WERI-Rb-1 (cell line): ENCODE data around the gene TENT4A.

ENCODE experiments used
- DNase-seq: peaks from one replicate; pipeline ENCODE4 v3.0.0-alpha.2; 2020
- H3K27ac ChIP-seq: fragments of 250-450 bp; sonication (Bioruptor Pico); 2 replicates; pipeline ENCODE4 v1.5.1; 2020; ENCODE audit warnings: mild to moderate bottlenecking, moderate library complexity
- H3K27me3 ChIP-seq: fragments of 250-450 bp; sonication (Bioruptor Pico); 2 replicates; pipeline ENCODE4 v1.5.1; 2021; ENCODE audit warnings: mild to moderate bottlenecking, low read depth, moderate library complexity; ENCODE audit not compliant: insufficient read depth, severe bottlenecking
- H3K36me3 ChIP-seq: fragments of 250-450 bp; sonication (Bioruptor Pico); 2 replicates; pipeline ENCODE4 v1.5.1; 2020; ENCODE audit warnings: mild to moderate bottlenecking, moderate library complexity
- H3K4me3 ChIP-seq: 2 replicates; pipeline ENCODE4 v1.5.1; 2011; ENCODE audit warnings: low read depth, mild to moderate bottlenecking, control low read depth, low read length
- H3K9me3 ChIP-seq: fragments of 250-450 bp; sonication (Bioruptor Pico); 2 replicates; pipeline ENCODE4 v1.5.1; 2021; ENCODE audit warnings: mild to moderate bottlenecking, moderate library complexity; ENCODE audit not compliant: severe bottlenecking
- CTCF ChIP-seq: IDR thresholded peaks from 2 replicates; pipeline ENCODE4 v1.5.1; 2011; ENCODE audit warnings: low read depth, mild to moderate bottlenecking, control low read depth, inconsistent platforms, low read length

Gene TENT4A

DNA sequence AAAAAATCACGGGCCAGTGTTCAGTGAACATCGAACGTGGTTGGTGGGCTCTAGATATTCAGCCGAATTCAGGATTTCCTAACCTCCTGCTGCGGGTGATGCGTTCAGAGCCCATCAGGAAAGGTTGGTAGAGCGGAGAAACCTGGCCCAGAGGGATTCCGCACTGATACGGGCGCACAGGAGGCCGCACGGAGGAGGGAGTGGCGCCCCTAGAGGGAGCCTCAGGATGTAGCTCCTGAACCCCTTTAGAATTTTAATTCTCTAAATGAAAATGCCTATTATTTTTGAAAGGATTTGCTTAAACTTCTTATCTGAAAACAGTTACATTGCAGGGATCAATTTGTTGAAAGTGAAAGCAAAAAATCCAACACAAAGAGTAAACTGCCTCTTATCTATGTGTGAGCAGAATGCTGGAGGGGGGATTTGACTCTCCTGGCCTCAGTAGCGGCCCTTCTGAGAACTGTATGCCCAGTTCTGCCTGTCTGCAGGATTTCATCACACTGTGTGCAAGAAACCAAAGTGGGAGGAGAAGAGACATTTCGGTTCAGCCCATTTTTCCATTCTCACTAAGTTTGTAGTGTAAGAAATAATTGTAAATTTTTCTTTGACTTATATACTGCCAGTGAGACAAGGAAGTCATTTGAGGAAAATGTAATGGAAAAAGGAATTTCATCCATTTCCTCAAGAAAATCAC, 75.9 kb downstream of the TENT4A start:
- Histone ChIP-seq H3K9me3 (no peaks in the 10 kb centered on the region), H3K27me3 (no peaks in the 10 kb centered on the region), H3K4me3 (no peak overlapping the region), H3K36me3 (no peaks in the 10 kb centered on the region), H3K27ac (no peak overlapping the region)
- peak; percentile 46 for TF ChIP-seq CTCF
- DNase-seq = no peak

GRCh38 chr5:6790346-6790865, 77.2 kb downstream of the TENT4A start:
- TF ChIP-seq CTCF = no peak
- H3K27ac ChIP-seq = no peak overlapping the region
- H3K4me3 ChIP-seq = no peak overlapping the region
- no peak for DNase-seq
- H3K9me3 ChIP-seq = no peaks in the 10 kb centered on the region
- no peaks in the 10 kb centered on the region for H3K27me3 ChIP-seq
- H3K36me3 ChIP-seq = no peaks in the 10 kb centered on the region

GRCh38 chr5:6791031-6791430, 77.8 kb downstream of the TENT4A start:
- DNase-seq = no peak
- no peaks in the 10 kb centered on the region for H3K9me3 ChIP-seq
- no peaks in the 10 kb centered on the region for H3K36me3 ChIP-seq
- no peak overlapping the region for H3K27ac ChIP-seq
- no peaks in the 10 kb centered on the region for H3K27me3 ChIP-seq
- H3K4me3 ChIP-seq = no peak overlapping the region
- no peak for TF ChIP-seq CTCF

DNA sequence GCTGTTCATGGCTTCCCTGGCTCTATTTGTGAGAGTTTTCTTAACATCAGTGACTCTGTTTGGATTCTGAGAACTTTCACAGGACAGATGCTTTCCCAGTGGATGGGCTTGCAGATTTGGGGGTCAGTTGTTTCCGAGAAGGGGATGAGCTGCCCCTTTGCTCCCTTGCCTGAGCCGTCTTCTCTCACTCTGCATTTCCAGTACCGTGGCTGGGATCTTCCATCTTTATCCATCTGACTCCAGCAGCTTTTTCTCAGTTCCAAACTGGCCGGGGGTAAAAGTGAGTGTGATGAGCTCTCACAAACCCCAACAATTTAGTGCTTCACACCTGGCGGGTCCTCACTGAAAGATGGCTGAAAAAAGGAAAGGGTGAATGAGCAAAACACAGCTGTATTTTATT, 79.1 kb downstream of the TENT4A start:
- H3K4me3 ChIP-seq = no peak overlapping the region
- no peaks in the 10 kb centered on the region for H3K27me3 ChIP-seq
- no peaks in the 10 kb centered on the region for H3K36me3 ChIP-seq
- TF ChIP-seq CTCF = no peak
- DNase-seq = no peak
- H3K27ac ChIP-seq = no peak overlapping the region
- no peaks in the 10 kb centered on the region for H3K9me3 ChIP-seq

DNA sequence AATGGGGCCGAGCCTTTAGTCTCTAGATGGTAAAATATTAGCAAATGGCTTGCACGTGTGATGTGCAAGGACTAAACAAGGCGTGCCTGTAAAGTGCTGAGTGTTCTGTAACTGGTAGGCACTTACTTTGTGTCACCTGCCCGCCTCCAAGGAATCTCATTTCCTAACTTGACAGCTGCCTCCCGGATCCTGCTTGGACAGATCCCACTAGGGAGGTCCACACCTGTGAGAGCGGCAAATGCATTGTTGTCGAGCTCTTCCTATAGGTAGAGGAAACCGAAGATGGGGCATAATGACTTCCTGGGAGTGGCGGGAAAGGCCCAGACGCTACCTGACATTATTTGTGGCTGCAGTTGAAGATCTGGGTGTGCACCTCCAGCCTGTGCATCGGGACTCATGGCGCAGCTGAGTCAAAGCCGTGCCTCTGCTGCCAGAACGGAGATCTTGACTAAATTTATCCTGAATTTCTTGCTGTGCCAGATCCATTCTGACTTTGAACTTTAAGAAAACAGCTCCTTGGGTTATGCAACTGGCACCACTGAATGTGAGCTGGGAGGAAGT, 79.8 kb downstream of the TENT4A start:
- DNase-seq = no peak
- Histone ChIP-seq H3K27ac (no peak overlapping the region), H3K27me3 (no peaks in the 10 kb centered on the region), H3K36me3 (no peaks in the 10 kb centered on the region), H3K9me3 (no peaks in the 10 kb centered on the region), H3K4me3 (no peak overlapping the region)
- no peak for TF ChIP-seq CTCF
